ENCODE results near the gene WIPF2. TPM values are rescaled to one million over a fixed set of nuclear protein-coding genes. Genes with fewer than 3 reads are reported as not detected.
"Not testable (repeated sequence)": the region's sequence is repeated elsewhere in the genome, so short reads cannot be mapped to it uniquely, and the experiment has no call there.

The WIPF2 gene
- total RNA-seq, 2 donors from 2014 or later: 22.5 to 25.3 TPM

- Mint-ChIP-seq H3K36me3 (ENCODE audit: low read depth) (no peaks in the 10 kb centered on the region), H3K9me3 (no peaks in the 10 kb centered on the region), H3K4me1 (no peaks in the 10 kb centered on the region), H3K4me3 (no peak overlapping the region), H3K27ac (no peak overlapping the region), H3K27me3 (ENCODE audit: insufficient read depth) (no peaks in the 10 kb centered on the region)
- Histone ChIP-seq H3K9me3 (ENCODE audit: control insufficient read depth, low read length) (no peaks in the 10 kb centered on the region), H3K36me3 (ENCODE audit: control insufficient read depth, insufficient read depth, low read length) (no peaks in the 10 kb centered on the region), H3K27ac (ENCODE audit: low read depth, low read length) (no peak overlapping the region), H3K4me1 (ENCODE audit: control insufficient read depth, insufficient read depth, low read length) (no peaks in the 10 kb centered on the region), H3K27me3 (ENCODE audit: control insufficient read depth, insufficient read depth, low read length, poor library complexity, severe bottlenecking) (no peaks in the 10 kb centered on the region), H3K9ac (ENCODE audit: extremely low read depth, low read length, poor library complexity, severe bottlenecking) (no peak overlapping the region), H3K4me3 (ENCODE audit: low read length) (no peak overlapping the region)
- no peak for TF ChIP-seq CTCF (conservative IDR thresholded peaks at IDR 0.05)
- no peak for DNase-seq
- 76 to 91% methylated on average over 2 of the region's 2 CpGs for WGBS, 2 experiments (ENCODE audit: insufficient coverage in 1 of 2, insufficient read length in 1 of 2)
These were observed 9.6 kb upstream of the WIPF2 start for GRCh38 chr17:40209404-40210093.

- not testable (repeated sequence) for H3K27me3 ChIP-seq (ENCODE audit: control insufficient read depth, insufficient read depth, low read length, poor library complexity, severe bottlenecking)
These were observed 5.2 kb upstream of the WIPF2 start for GRCh38 chr17:40213914-40214313.

GRCh38 chr17:40218006-40218739 is 931 bp upstream of the WIPF2 start:
- no peaks in the 10 kb centered on the region for H3K9me3 ChIP-seq (ENCODE audit: control insufficient read depth, low read length)
- no peaks in the 10 kb centered on the region for H3K9me3 Mint-ChIP-seq
- H3K4me1 ChIP-seq (ENCODE audit: control insufficient read depth, insufficient read depth, low read length): no peaks in the 10 kb centered on the region
- H3K27ac Mint-ChIP-seq: peak overlapping the region; percentile 97
- no peaks in the 10 kb centered on the region for H3K36me3 Mint-ChIP-seq (ENCODE audit: low read depth)
- peak overlapping the region; percentile 76 for H3K4me3 Mint-ChIP-seq
- H3K27me3 Mint-ChIP-seq (ENCODE audit: insufficient read depth): no peaks in the 10 kb centered on the region
- no peaks in the 10 kb centered on the region for H3K27me3 ChIP-seq (ENCODE audit: control insufficient read depth, insufficient read depth, low read length, poor library complexity, severe bottlenecking)
- no peak for TF ChIP-seq CTCF (conservative IDR thresholded peaks at IDR 0.05)
- H3K4me1 Mint-ChIP-seq: peaks cover 6% of the 10 kb centered on the region
- no peak for DNase-seq
- 84 to 86% methylated on average over 7 of the region's 7 CpGs for WGBS, 2 experiments (ENCODE audit: insufficient coverage in 1 of 2, insufficient read length in 1 of 2)
- peak overlapping the region; percentile 70 for H3K9ac ChIP-seq (ENCODE audit: extremely low read depth, low read length, poor library complexity, severe bottlenecking)
- peak overlapping the region; percentile 84 for H3K27ac ChIP-seq (ENCODE audit: low read depth, low read length)
- no peaks in the 10 kb centered on the region for H3K36me3 ChIP-seq (ENCODE audit: control insufficient read depth, insufficient read depth, low read length)
- H3K4me3 ChIP-seq (ENCODE audit: low read length): peak overlapping the region; percentile 79

More at GRCh38 chr17:40213914-40214313, 5.2 kb upstream of the WIPF2 start:
- not testable (repeated sequence) for H3K4me3 Mint-ChIP-seq; H3K36me3 ChIP-seq (ENCODE audit: control insufficient read depth, insufficient read depth, low read length); H3K27me3 Mint-ChIP-seq (ENCODE audit: insufficient read depth); H3K9me3 ChIP-seq (ENCODE audit: control insufficient read depth, low read length); H3K27ac ChIP-seq (ENCODE audit: low read depth, low read length); H3K4me1 ChIP-seq (ENCODE audit: control insufficient read depth, insufficient read depth, low read length); H3K9me3 Mint-ChIP-seq; H3K4me1 Mint-ChIP-seq; H3K36me3 Mint-ChIP-seq (ENCODE audit: low read depth); H3K27ac Mint-ChIP-seq; DNase-seq; H3K9ac ChIP-seq (ENCODE audit: extremely low read depth, low read length, poor library complexity, severe bottlenecking); H3K4me3 ChIP-seq (ENCODE audit: low read length)
- 95 to 100% methylated on average over 2 to 6 of the region's 6 CpGs for WGBS, 2 experiments (ENCODE audit: insufficient coverage in 1 of 2, insufficient read length in 1 of 2)
